NT2/D1 (cell line): ENCODE measurements around the gene MEX3B.

Source experiments
- DNase-seq: peaks from one replicate; pipeline ENCODE4 v3.0.0-alpha.2; 2011; ENCODE audit warnings: low read depth, low spot score
- H3K27me3 ChIP-seq: 2 replicates; pipeline ENCODE4 v1.6.0; 2011; ENCODE audit warnings: mild to moderate bottlenecking; ENCODE audit not compliant: insufficient read length, insufficient read depth
- H3K36me3 ChIP-seq: 2 replicates; pipeline ENCODE4 v1.6.1; 2011; ENCODE audit warnings: mild to moderate bottlenecking, low read length, mixed read lengths; ENCODE audit not compliant: insufficient read depth, insufficient read length
- H3K4me1 ChIP-seq: 2 replicates; pipeline ENCODE4 v1.5.1; 2011; ENCODE audit not compliant: insufficient read depth, insufficient read length
- H3K4me3 ChIP-seq: 2 replicates; pipeline ENCODE4 v1.5.1; 2011; ENCODE audit warnings: low read depth; ENCODE audit not compliant: insufficient read length
- H3K9ac ChIP-seq: 2 replicates; pipeline ENCODE4 v1.6.0; 2011; ENCODE audit warnings: low read depth; ENCODE audit not compliant: insufficient read length
- H3K9me3 ChIP-seq: 2 replicates; pipeline ENCODE4 v1.5.1; 2011; ENCODE audit warnings: mild to moderate bottlenecking, low read length; ENCODE audit not compliant: insufficient read depth
- SUZ12 ChIP-seq: IDR thresholded peaks from 2 replicates; pipeline ENCODE4 v1.6.1; 2011; ENCODE audit not compliant: insufficient read length, insufficient read depth; ENCODE audit errors: extremely low read depth
- YY1 ChIP-seq: IDR thresholded peaks from 2 replicates; pipeline ENCODE4 v1.6.1; 2011; ENCODE audit not compliant: insufficient read length, insufficient read depth
- ZNF274 ChIP-seq: IDR thresholded peaks from 2 replicates; pipeline ENCODE4 v1.6.1; 2011; ENCODE audit warnings: mild to moderate bottlenecking, low read depth, low read length

Gene MEX3B

DNA sequence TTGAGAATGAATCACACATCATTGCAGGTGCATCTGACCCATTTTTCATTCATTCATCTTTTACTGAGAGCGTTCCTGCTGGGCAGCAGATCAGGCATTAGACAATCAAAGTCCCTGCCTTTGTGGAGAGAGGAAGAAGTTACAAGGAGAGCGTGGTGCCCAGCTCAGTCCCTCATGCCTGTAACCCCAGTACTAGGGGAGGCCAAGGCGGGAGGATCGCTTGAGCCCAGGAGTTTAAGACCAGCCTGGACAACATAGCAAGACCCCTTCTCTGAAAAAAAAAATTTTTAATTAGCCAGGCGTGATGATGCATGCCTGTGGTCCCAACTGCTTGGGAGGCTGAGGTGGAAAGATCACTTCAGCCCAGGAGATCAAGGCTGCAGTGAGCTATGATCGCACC is 35.0 kb upstream of the MEX3B start:
- Histone ChIP-seq H3K4me1 (peaks cover 4% of the 10 kb centered on the region), H3K9ac (no peak overlapping the region), H3K27me3 (no peaks in the 10 kb centered on the region), H3K9me3 (no peaks in the 10 kb centered on the region), H3K36me3 (no peaks in the 10 kb centered on the region), H3K4me3 (no peak overlapping the region)
- TF ChIP-seq SUZ12 (no peak), ZNF274 (no peak), YY1 (no peak)
- DNase-seq = no peak

- no peaks in the 10 kb centered on the region for H3K36me3 ChIP-seq
- H3K4me3 ChIP-seq = no peak overlapping the region
- H3K4me1 ChIP-seq = peaks cover 4% of the 10 kb centered on the region
- H3K27me3 ChIP-seq = no peaks in the 10 kb centered on the region
- TF ChIP-seq YY1 = no peak
- TF ChIP-seq ZNF274 = no peak
- TF ChIP-seq SUZ12 = no peak
- no peaks in the 10 kb centered on the region for H3K9me3 ChIP-seq
- DNase-seq = no peak
- no peak overlapping the region for H3K9ac ChIP-seq
Measured at GRCh38 chr15:82079736-82080135, 33.9 kb upstream of the MEX3B start.

- Histone ChIP-seq H3K4me1 (no peaks in the 10 kb centered on the region), H3K9me3 (peaks cover 9% of the 10 kb centered on the region; the same call in 1 of the 2 replicates), H3K9ac (no peak overlapping the region), H3K4me3 (no peak overlapping the region), H3K36me3 (no peaks in the 10 kb centered on the region), H3K27me3 (no peaks in the 10 kb centered on the region)
- no peak for TF ChIP-seq SUZ12
- no peak for TF ChIP-seq YY1
- TF ChIP-seq ZNF274 = no peak
- DNase-seq = no peak
Measured at GRCh38 chr15:82074610-82075009, 28.8 kb upstream of the MEX3B start.

- Histone ChIP-seq H3K4me3 (no peak overlapping the region), H3K27me3 (no peaks in the 10 kb centered on the region), H3K9me3 (peaks cover 9% of the 10 kb centered on the region; the same call in 1 of the 2 replicates), H3K9ac (no peak overlapping the region), H3K4me1 (no peaks in the 10 kb centered on the region), H3K36me3 (no peaks in the 10 kb centered on the region)
- DNase-seq = no peak
- TF ChIP-seq SUZ12 (no peak), ZNF274 (no peak), YY1 (no peak)
Measured at GRCh38 chr15:82072926-82073537, 27.2 kb upstream of the MEX3B start.

- Histone ChIP-seq H3K9me3 (no peaks in the 10 kb centered on the region), H3K4me3 (no peak overlapping the region), H3K9ac (no peak overlapping the region), H3K36me3 (no peaks in the 10 kb centered on the region), H3K27me3 (no peaks in the 10 kb centered on the region), H3K4me1 (peaks cover 3% of the 10 kb centered on the region)
- no peak for DNase-seq
- TF ChIP-seq YY1 (no peak), ZNF274 (no peak), SUZ12 (no peak)
Measured at GRCh38 chr15:82066455-82066854, 20.6 kb upstream of the MEX3B start.

GRCh38 chr15:82064824-82065223 is 19.0 kb upstream of the MEX3B start:
- peaks cover 3% of the 10 kb centered on the region for H3K27me3 ChIP-seq
- peaks cover 3% of the 10 kb centered on the region for H3K4me1 ChIP-seq
- no peak overlapping the region for H3K4me3 ChIP-seq
- TF ChIP-seq SUZ12 (no peak), YY1 (no peak), ZNF274 (no peak)
- no peak overlapping the region for H3K9ac ChIP-seq
- H3K9me3 ChIP-seq = no peaks in the 10 kb centered on the region
- DNase-seq = no peak
- H3K36me3 ChIP-seq = no peaks in the 10 kb centered on the region

- no peaks in the 10 kb centered on the region for H3K9me3 ChIP-seq
- H3K4me3 ChIP-seq = no peak overlapping the region
- TF ChIP-seq YY1 (no peak), SUZ12 (no peak), ZNF274 (no peak)
- DNase-seq = no peak
- peaks cover 3% of the 10 kb centered on the region for H3K27me3 ChIP-seq
- no peak overlapping the region for H3K9ac ChIP-seq
- no peaks in the 10 kb centered on the region for H3K36me3 ChIP-seq
- peaks cover 7% of the 10 kb centered on the region for H3K4me1 ChIP-seq
Measured at GRCh38 chr15:82062479-82063454, 16.9 kb upstream of the MEX3B start.
